ENCODE measurements around the gene ELAPOR1.

The ELAPOR1 gene

GRCh38 chr1:109116286-109116685 lies 2.4 kb downstream of the ELAPOR1 start:
- no peak overlapping the region for H3K27ac ChIP-seq (ENCODE audit: low read depth, low read length)
- H3K9me3 ChIP-seq (ENCODE audit: control insufficient read depth, insufficient read depth, low read length), result no peaks in the 10 kb centered on the region
- H3K9ac ChIP-seq (ENCODE audit: low read depth, low read length), result no peak overlapping the region
- no peaks in the 10 kb centered on the region for H3K36me3 ChIP-seq (ENCODE audit: control insufficient read depth, insufficient read depth, low read length)
- no peak overlapping the region for H3K4me3 ChIP-seq (ENCODE audit: low read depth, low read length)
- peaks cover 49% of the 10 kb centered on the region for H3K27me3 ChIP-seq (ENCODE audit: control insufficient read depth, insufficient read depth, low read length)
- no peaks in the 10 kb centered on the region for H3K4me1 ChIP-seq (ENCODE audit: control insufficient read depth, insufficient read depth, low read length)

GRCh38 chr1:109118089-109118488 lies 4.2 kb downstream of the ELAPOR1 start:
- no peaks in the 10 kb centered on the region for H3K36me3 ChIP-seq (ENCODE audit: control insufficient read depth, insufficient read depth, low read length)
- peaks cover 34% of the 10 kb centered on the region for H3K27me3 ChIP-seq (ENCODE audit: control insufficient read depth, insufficient read depth, low read length)
- no peak overlapping the region for H3K27ac ChIP-seq (ENCODE audit: low read depth, low read length)
- no peak overlapping the region for H3K9ac ChIP-seq (ENCODE audit: low read depth, low read length)
- H3K4me3 ChIP-seq (ENCODE audit: low read depth, low read length), result no peak overlapping the region
- no peaks in the 10 kb centered on the region for H3K9me3 ChIP-seq (ENCODE audit: control insufficient read depth, insufficient read depth, low read length)
- no peaks in the 10 kb centered on the region for H3K4me1 ChIP-seq (ENCODE audit: control insufficient read depth, insufficient read depth, low read length)

GRCh38 chr1:109120356-109120755 lies 6.4 kb downstream of the ELAPOR1 start:
- Histone ChIP-seq H3K27ac (ENCODE audit: low read depth, low read length) (no peak overlapping the region), H3K9me3 (ENCODE audit: control insufficient read depth, insufficient read depth, low read length) (no peaks in the 10 kb centered on the region), H3K9ac (ENCODE audit: low read depth, low read length) (no peak overlapping the region), H3K36me3 (ENCODE audit: control insufficient read depth, insufficient read depth, low read length) (no peaks in the 10 kb centered on the region), H3K4me3 (ENCODE audit: low read depth, low read length) (no peak overlapping the region), H3K27me3 (ENCODE audit: control insufficient read depth, insufficient read depth, low read length) (peaks cover 11% of the 10 kb centered on the region), H3K4me1 (ENCODE audit: control insufficient read depth, insufficient read depth, low read length) (no peaks in the 10 kb centered on the region)

- Histone ChIP-seq H3K9ac (ENCODE audit: low read depth, low read length) (no peak overlapping the region), H3K4me1 (ENCODE audit: control insufficient read depth, insufficient read depth, low read length) (no peaks in the 10 kb centered on the region), H3K9me3 (ENCODE audit: control insufficient read depth, insufficient read depth, low read length) (no peaks in the 10 kb centered on the region), H3K4me3 (ENCODE audit: low read depth, low read length) (no peak overlapping the region), H3K27me3 (ENCODE audit: control insufficient read depth, insufficient read depth, low read length) (no peaks in the 10 kb centered on the region), H3K36me3 (ENCODE audit: control insufficient read depth, insufficient read depth, low read length) (no peaks in the 10 kb centered on the region), H3K27ac (ENCODE audit: low read depth, low read length) (no peak overlapping the region)
Observed at GRCh38 chr1:109131059-109131458, 17.1 kb downstream of the ELAPOR1 start.

- Histone ChIP-seq H3K27me3 (ENCODE audit: control insufficient read depth, insufficient read depth, low read length) (no peaks in the 10 kb centered on the region), H3K9me3 (ENCODE audit: control insufficient read depth, insufficient read depth, low read length) (no peaks in the 10 kb centered on the region), H3K4me3 (ENCODE audit: low read depth, low read length) (no peak overlapping the region), H3K4me1 (ENCODE audit: control insufficient read depth, insufficient read depth, low read length) (no peaks in the 10 kb centered on the region), H3K36me3 (ENCODE audit: control insufficient read depth, insufficient read depth, low read length) (no peaks in the 10 kb centered on the region), H3K27ac (ENCODE audit: low read depth, low read length) (no peak overlapping the region), H3K9ac (ENCODE audit: low read depth, low read length) (no peak overlapping the region)
Observed at GRCh38 chr1:109131800-109132199, 17.9 kb downstream of the ELAPOR1 start.

GRCh38 chr1:109133002-109133706 lies 19.2 kb downstream of the ELAPOR1 start:
- Histone ChIP-seq H3K27me3 (ENCODE audit: control insufficient read depth, insufficient read depth, low read length) (no peaks in the 10 kb centered on the region), H3K9me3 (ENCODE audit: control insufficient read depth, insufficient read depth, low read length) (no peaks in the 10 kb centered on the region), H3K4me1 (ENCODE audit: control insufficient read depth, insufficient read depth, low read length) (no peaks in the 10 kb centered on the region), H3K27ac (ENCODE audit: low read depth, low read length) (no peak overlapping the region), H3K36me3 (ENCODE audit: control insufficient read depth, insufficient read depth, low read length) (no peaks in the 10 kb centered on the region), H3K9ac (ENCODE audit: low read depth, low read length) (no peak overlapping the region), H3K4me3 (ENCODE audit: low read depth, low read length) (no peak overlapping the region)

GRCh38 chr1:109133815-109134214 lies 19.9 kb downstream of the ELAPOR1 start:
- no peak overlapping the region for H3K27ac ChIP-seq (ENCODE audit: low read depth, low read length)
- H3K4me3 ChIP-seq (ENCODE audit: low read depth, low read length), result no peak overlapping the region
- H3K4me1 ChIP-seq (ENCODE audit: control insufficient read depth, insufficient read depth, low read length), result no peaks in the 10 kb centered on the region
- no peaks in the 10 kb centered on the region for H3K36me3 ChIP-seq (ENCODE audit: control insufficient read depth, insufficient read depth, low read length)
- no peaks in the 10 kb centered on the region for H3K27me3 ChIP-seq (ENCODE audit: control insufficient read depth, insufficient read depth, low read length)
- H3K9me3 ChIP-seq (ENCODE audit: control insufficient read depth, insufficient read depth, low read length), result no peaks in the 10 kb centered on the region
- H3K9ac ChIP-seq (ENCODE audit: low read depth, low read length), result no peak overlapping the region

GRCh38 chr1:109134423-109134822 lies 20.5 kb downstream of the ELAPOR1 start:
- Histone ChIP-seq H3K27ac (ENCODE audit: low read depth, low read length) (no peak overlapping the region), H3K4me1 (ENCODE audit: control insufficient read depth, insufficient read depth, low read length) (no peaks in the 10 kb centered on the region), H3K9ac (ENCODE audit: low read depth, low read length) (no peak overlapping the region), H3K9me3 (ENCODE audit: control insufficient read depth, insufficient read depth, low read length) (no peaks in the 10 kb centered on the region), H3K36me3 (ENCODE audit: control insufficient read depth, insufficient read depth, low read length) (no peaks in the 10 kb centered on the region), H3K27me3 (ENCODE audit: control insufficient read depth, insufficient read depth, low read length) (no peaks in the 10 kb centered on the region), H3K4me3 (ENCODE audit: low read depth, low read length) (no peak overlapping the region)

GRCh38 chr1:109135940-109136339 lies 22.0 kb downstream of the ELAPOR1 start:
- Histone ChIP-seq H3K27me3 (ENCODE audit: control insufficient read depth, insufficient read depth, low read length) (no peaks in the 10 kb centered on the region), H3K27ac (ENCODE audit: low read depth, low read length) (no peak overlapping the region), H3K36me3 (ENCODE audit: control insufficient read depth, insufficient read depth, low read length) (no peaks in the 10 kb centered on the region), H3K4me1 (ENCODE audit: control insufficient read depth, insufficient read depth, low read length) (no peaks in the 10 kb centered on the region), H3K9me3 (ENCODE audit: control insufficient read depth, insufficient read depth, low read length) (no peaks in the 10 kb centered on the region), H3K4me3 (ENCODE audit: low read depth, low read length) (no peak overlapping the region), H3K9ac (ENCODE audit: low read depth, low read length) (no peak overlapping the region)

GRCh38 chr1:109136766-109137165 lies 22.9 kb downstream of the ELAPOR1 start:
- Histone ChIP-seq H3K27ac (ENCODE audit: low read depth, low read length) (no peak overlapping the region), H3K9me3 (ENCODE audit: control insufficient read depth, insufficient read depth, low read length) (no peaks in the 10 kb centered on the region), H3K9ac (ENCODE audit: low read depth, low read length) (no peak overlapping the region), H3K4me3 (ENCODE audit: low read depth, low read length) (no peak overlapping the region), H3K4me1 (ENCODE audit: control insufficient read depth, insufficient read depth, low read length) (no peaks in the 10 kb centered on the region), H3K36me3 (ENCODE audit: control insufficient read depth, insufficient read depth, low read length) (no peaks in the 10 kb centered on the region), H3K27me3 (ENCODE audit: control insufficient read depth, insufficient read depth, low read length) (no peaks in the 10 kb centered on the region)

GRCh38 chr1:109137958-109138357 lies 24.0 kb downstream of the ELAPOR1 start:
- Histone ChIP-seq H3K27ac (ENCODE audit: low read depth, low read length) (no peak overlapping the region), H3K27me3 (ENCODE audit: control insufficient read depth, insufficient read depth, low read length) (no peaks in the 10 kb centered on the region), H3K9ac (ENCODE audit: low read depth, low read length) (no peak overlapping the region)

More at GRCh38 chr1:109137958-109138357, 24.0 kb downstream of the ELAPOR1 start:
- Histone ChIP-seq H3K9me3 (ENCODE audit: control insufficient read depth, insufficient read depth, low read length) (no peaks in the 10 kb centered on the region), H3K36me3 (ENCODE audit: control insufficient read depth, insufficient read depth, low read length) (no peaks in the 10 kb centered on the region), H3K4me3 (ENCODE audit: low read depth, low read length) (no peak overlapping the region), H3K4me1 (ENCODE audit: control insufficient read depth, insufficient read depth, low read length) (no peaks in the 10 kb centered on the region)
